ENCODE results near the gene PSMD10.

PSMD10 gene

GRCh38 chrX:108070891-108071290 is 20.5 kb downstream of the PSMD10 start:
- DNase-seq: no peak

- DNase-seq: no peak
Observed at GRCh38 chrX:108068121-108068520, 23.2 kb downstream of the PSMD10 start.

- DNase-seq: no peak
Observed at GRCh38 chrX:108064613-108065012, 26.7 kb downstream of the PSMD10 start.

- DNase-seq: no peak
Observed at GRCh38 chrX:108064001-108064400, 27.3 kb downstream of the PSMD10 start.

- DNase-seq: no peak
Observed at GRCh38 chrX:108059801-108060200, 31.5 kb downstream of the PSMD10 start.

GRCh38 chrX:108055546-108055945 is 35.8 kb downstream of the PSMD10 start:
- no peak for DNase-seq

- no peak for DNase-seq
Observed at GRCh38 chrX:108053218-108053617, 38.1 kb downstream of the PSMD10 start.

- no peak for DNase-seq
Observed at GRCh38 chrX:108049649-108050048, 41.7 kb downstream of the PSMD10 start.

GRCh38 chrX:108044554-108045256 is 46.6 kb downstream of the PSMD10 start, which contains the start of gene VSIG1:
Gene VSIG1 (plus strand): TSS chrX:108045065. CDS start chrX:108045131, 66 bp downstream.
- DNase-seq: no peak

GRCh38 chrX:108036298-108036973 is 54.9 kb downstream of the PSMD10 start:
- no peak for DNase-seq

GRCh38 chrX:108034725-108035124 is 56.6 kb downstream of the PSMD10 start:
- DNase-seq: no peak
